Retinal pigment epithelial cell (primary cell): ENCODE measurements around the gene TPRG1.
"Not testable (repeated sequence)": the region's sequence is repeated elsewhere in the genome, so short reads cannot be mapped to it uniquely, and the experiment has no call there.

ENCODE experiments used
- DNase-seq: peaks from one replicate; pipeline ENCODE4 v3.0.0-alpha.2; 2010; ENCODE audit warnings: low read depth
- H3K4me3 ChIP-seq: 2 replicates; pipeline ENCODE4 v1.5.1; 2011; ENCODE audit warnings: mild to moderate bottlenecking, low read length, control low read depth, moderate library complexity
- CTCF ChIP-seq: conservative IDR thresholded peaks from 2 replicates; pipeline ENCODE4 v1.5.1; 2011; ENCODE audit warnings: low read depth, low read length, control low read depth, inconsistent platforms

TPRG1 gene

DNA sequence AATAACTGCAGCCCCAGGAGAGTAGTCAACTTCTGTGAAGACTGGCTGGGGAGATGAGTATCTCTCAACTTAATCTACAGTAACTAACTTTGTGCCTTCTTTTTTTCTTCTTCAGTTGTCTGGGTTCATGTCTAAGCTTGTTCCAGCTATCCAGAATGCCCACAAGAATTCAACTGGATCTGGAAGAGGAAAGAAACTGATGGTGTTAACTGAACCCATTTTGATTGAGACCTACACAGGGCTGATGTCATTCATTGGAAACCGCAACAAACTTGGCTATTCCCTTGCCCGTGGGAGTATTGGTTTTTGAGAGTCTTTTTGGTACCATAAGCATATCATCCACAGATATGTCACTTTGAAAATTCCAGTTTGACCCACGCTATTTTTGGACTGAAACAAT lies 148.7 kb downstream of the TPRG1 start:
- no peak for TF ChIP-seq CTCF
- no peak for DNase-seq
- no peak overlapping the region for H3K4me3 ChIP-seq

- H3K4me3 ChIP-seq, result no peak overlapping the region
- no peak for TF ChIP-seq CTCF
- DNase-seq, result no peak
These were observed 150.6 kb downstream of the TPRG1 start for GRCh38 chr3:189322339-189322738.

- no peak overlapping the region for H3K4me3 ChIP-seq
- peak; percentile 93 for DNase-seq
- TF ChIP-seq CTCF, result no peak
These were observed 152.9 kb downstream of the TPRG1 start for GRCh38 chr3:189324538-189325138.

DNA sequence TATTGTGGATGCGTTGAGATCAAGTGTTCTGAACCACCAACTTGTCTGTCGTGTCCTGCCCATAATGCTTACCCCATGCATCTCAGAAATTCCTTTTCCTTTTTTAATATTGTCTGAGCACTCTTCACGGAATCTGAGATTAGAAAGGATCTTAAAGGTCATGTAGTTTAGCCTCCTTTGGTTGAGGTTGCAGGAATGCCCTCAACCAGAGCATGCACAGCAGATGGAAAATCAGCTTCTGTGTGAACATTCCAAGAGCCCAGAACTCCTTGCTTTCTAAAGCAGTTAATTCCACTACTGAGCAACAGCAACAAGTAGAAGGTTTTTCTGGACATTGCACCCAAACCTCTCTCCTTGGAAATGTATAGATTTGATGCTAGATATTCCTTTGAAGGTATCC lies 153.7 kb downstream of the TPRG1 start:
- H3K4me3 ChIP-seq, result no peak overlapping the region
- TF ChIP-seq CTCF, result no peak
- no peak for DNase-seq

GRCh38 chr3:189329630-189330029 lies 157.9 kb downstream of the TPRG1 start:
- DNase-seq, H3K4me3 ChIP-seq: not testable (repeated sequence)

DNA sequence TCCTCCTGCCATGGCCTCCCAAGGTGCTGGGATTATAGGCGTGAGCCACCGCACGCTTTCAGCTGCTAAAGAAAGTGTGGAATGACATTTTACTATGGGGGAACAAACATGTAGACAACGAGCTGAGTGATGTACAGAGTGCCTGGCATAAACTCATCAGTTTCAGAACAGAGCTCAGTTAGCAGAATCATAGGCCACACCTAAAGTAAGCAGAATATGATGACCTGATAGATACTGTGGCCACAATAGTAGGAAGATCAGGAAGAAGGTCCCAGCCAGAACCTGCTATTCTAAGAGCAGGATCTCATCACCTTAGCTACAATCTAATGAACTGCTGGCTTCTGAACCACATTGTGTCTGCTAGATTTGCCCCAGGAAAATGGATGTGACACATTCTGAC lies 158.3 kb downstream of the TPRG1 start:
- no peak overlapping the region for H3K4me3 ChIP-seq
- TF ChIP-seq CTCF, result no peak
- no peak for DNase-seq

DNA sequence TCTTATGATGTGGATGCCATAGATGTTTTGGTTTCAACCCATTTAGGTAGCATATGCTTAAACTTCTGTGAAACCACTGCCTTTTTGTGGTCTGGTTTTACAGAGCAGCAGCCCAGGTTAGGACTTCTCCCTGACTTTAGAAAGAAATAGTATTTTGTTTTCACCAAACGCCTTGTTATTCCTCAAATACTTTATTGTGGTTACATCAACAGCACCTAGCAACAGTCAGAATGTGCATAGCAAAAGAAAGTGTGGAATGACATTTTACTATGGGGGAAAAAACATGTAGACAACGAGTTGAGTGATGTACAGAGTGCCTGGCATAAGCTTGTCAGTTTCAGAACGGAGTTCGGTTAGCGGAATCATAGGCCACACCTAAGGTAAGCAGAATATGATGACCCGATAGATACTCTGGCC lies 159.2 kb downstream of the TPRG1 start:
- H3K4me3 ChIP-seq, result no peak overlapping the region
- no peak for DNase-seq
- no peak for TF ChIP-seq CTCF
